Measurements from ENCODE around the gene GLIS2.

The GLIS2 gene

DNA sequence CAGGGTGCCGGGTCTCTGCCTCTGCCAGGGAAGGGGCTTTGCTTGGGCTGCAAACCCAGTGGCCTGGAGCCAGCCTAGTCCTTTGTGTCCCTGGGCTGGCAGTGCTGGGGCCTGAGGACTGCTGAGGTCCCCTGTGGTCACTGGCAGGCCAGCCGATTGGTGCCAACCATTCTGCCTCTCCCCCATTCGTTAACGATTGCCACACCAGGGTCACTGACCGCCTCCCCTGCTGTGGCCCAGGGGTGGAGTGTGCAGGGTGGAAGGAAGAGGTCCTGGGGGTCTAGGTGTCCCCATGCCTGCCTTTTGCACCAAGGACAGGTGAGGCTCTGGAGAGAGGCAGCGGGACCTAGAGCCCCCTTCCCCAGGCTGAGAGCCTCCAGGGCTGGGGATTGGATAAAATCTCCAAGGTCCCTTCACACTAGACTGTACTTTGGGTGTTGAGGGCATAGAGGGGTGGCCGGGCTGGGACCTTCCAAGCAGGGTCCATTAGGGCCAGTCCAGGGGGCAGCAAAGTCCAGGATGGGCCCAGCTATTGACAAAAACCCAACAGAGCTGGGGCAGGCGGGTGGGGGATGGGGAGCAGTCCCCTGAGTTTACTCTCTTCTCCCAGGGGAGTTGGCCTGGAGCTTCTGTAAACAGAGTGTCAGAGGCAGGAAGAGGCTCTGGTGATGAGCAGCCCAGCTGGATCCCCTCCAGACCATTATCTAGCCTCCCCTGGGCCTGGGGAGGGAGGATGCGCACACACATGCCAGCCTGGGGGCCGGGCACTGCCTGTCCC lies 56.9 kb downstream of the GLIS2 start:
- no peak for DNase-seq

DNA sequence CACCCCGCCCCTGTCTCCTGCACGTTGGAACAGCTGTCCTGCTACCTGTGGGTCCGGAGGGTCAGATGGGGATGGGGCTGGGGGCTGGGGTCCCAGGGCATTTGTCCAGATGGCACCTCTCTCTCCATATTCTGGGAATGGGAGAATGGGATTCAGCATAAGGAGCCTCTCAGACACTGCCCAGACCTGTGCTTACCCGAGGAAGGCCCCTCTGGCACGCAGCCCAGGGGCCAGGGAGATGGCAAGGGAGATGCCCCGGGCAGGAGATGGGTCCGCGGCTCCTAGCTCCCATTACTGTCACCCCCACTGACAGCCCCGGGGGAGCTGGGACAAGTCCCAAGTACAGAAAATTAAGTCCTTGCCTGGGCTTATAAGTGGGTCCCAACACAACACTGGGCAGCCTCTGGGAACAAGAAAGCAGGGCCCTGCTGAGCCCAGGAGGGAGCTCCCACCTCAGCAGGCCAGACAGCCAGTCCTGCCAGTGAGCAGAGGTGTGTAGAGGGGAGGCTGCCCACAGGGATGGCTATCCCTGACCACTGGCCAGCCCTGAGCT lies 57.6 kb downstream of the GLIS2 start:
- no peak for DNase-seq

DNA sequence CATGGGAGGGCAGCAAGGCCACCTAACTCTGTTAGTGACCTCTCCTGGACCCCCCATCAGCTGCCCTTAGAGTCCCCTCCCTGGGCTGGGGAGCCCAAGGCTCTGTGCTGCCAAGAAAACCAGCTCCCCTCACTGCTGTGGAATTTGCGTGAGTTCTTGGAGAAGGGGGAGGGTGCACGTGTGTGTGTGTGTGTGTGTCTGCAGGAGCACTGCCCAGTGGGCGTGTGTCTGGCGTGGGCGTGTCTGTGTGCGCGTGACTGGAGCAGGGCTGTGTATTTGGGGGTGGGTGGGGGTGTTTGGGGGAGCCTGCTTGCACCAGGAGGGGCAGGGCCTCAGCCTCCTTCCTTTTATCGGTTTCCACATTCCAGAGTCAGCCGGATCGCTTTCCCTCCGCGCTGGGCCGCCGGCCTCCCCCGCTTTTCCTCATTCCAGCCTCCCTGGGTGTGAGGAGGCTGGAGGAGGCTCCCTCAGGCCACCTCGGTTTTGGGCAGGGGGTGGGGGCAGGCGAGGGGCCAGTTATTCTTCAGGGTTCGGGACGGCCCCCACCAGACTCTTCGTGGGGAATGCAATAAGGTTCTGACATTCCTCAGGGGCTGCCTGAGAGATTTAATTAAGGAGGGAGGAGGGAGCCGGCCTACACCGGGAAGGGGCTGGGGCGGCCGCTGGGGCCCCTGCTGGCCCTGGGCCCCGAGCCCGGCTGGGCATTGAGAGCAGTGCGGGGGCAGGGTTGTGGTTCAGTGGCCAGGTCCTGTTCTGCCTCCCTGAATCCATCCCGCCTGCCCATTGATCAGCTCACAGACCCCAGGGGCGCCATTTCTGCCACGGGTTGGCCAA lies 58.3 kb downstream of the GLIS2 start:
- DNase-seq = no peak

DNA sequence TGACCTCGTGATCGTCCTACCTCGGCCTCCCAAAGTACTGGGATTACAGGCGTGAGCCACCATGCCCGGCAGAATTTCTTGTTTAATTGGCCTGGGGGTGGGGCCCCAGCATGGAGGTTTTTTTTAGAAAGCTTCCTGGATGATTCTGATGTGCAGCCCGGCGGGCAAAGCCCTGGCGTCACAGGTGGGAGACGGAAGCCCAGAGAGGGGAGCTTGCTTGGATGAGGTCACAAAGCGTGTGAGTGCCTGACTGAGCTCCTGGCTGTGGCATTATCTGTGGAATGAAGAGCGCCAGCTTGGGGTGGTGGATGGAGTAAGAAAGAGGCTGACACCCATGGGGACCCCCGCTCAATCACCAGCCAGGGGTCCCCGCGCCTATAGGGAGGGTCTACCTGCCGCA lies 59.9 kb downstream of the GLIS2 start:
- DNase-seq = no peak

DNA sequence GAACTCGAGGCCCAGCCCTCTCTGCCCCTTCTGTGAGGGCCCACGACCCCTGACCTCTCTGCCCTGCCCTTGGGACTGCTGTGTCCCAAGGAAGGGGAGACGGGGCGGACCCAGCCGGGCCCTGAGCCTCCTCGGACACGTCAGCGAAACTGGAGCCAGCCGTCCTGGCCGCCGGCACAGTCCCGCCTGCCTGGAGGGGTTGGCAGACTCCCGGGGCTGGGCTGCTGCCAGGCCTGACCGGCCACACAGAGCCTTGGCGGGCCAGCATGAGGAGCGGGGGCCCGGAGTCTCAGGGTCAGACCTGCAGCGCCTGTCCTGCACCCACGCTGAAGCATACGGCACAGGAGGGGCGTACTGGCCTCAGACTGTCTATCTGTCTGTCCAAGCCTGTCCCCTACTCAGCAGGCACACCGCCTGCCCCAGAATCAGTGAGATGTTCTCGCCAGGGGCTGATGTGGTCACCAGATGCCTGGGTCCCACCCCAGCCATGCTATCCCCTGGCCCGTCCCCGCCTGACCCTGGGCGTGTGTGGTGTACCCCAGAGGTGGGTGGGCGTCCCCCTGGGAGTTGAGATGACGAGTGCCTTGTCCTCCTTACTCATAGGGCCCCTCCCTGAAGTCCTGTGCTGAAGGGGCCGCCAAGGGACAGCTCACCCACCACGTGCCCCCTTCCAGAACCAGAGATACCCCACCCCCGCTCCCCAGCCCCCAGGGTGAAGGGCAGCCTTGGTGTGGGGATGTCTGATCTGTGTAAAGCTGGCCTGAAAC lies 60.4 kb downstream of the GLIS2 start:
- no peak for DNase-seq

DNA sequence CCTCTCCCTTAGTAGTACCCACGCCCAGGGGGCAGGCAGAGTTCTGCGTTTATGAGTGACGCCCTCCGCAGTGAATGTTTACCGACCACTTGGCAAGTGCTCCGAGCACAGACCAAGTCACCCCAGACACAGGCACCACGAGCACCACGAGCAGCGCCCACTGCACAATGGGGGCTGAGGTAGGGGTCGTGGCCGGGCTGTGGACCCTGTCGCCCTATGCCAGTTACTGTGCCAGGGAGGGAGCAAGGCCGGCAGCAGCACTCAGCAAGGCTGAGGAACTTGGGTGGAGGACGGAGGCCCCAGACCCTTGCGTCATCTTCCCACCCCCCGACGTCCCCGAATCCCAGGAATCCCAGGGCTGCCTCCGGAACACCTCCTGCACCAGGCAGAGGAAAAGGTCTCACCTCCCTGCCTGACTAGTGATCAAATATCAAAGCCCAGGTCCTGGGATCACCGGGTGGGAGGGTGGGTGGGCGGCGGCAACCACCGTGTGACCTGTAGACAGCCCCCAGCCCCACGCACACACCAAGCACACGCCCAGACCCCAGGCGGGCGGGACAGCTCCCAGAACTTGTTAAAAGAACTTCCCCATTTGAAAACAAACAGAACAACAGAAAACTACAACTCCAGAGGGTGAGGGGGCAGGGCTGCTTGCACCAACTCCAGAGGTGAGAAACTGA lies 61.2 kb downstream of the GLIS2 start:
- no peak for DNase-seq

DNA sequence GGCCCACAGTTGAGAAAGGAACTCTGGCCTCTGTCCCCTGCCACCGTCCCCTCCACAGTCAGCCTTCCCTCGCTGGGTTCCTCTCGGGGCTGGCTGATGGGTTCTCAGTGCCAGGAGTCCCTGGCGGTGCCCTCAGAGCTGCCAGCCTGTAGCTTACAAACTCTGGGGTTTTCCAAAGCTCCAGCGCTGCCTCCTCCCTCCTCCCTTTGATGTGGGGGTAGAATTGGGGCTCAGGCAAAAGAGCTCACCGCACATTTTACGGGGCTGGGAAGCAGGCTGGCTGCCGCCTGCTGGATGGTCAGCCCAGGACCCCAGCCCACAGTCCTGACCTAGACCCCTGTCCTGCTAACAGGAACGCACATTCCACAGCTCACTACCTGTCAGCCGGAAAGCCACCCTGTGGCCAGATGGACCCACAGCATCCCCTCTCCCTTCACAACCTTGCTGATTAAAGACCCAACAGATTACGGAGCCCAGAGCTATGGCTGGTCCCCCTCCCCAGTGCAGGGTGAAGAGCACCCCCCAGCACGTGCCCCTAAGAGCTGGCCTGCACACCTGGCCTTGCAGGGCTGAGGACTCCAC lies 61.8 kb downstream of the GLIS2 start:
- no peak for DNase-seq

DNA sequence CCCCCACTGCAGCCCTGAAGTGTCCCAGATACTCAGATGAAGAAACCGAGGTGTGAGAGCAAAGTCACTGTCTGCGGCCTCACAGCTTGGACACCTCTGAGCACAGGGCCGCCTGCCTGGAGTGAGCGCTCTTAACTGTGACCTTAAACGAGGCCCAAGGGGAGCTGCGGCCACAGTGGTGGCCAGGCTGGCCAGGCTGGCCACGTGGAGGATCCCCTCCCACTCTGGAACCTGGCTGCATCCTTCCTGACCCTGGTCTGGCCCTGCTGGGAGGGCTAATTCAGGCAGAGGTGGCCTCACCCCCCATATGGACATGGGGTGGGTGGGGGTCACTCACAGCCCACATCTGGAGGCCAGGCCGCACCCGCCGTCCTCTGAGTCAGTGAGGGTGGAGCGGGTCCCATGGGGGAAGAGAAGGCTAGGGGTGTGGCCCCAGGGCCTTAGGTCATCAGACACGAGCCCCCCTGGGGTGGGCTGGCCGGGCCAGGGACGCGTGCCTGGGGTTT lies 62.3 kb downstream of the GLIS2 start:
- DNase-seq = no peak

DNA sequence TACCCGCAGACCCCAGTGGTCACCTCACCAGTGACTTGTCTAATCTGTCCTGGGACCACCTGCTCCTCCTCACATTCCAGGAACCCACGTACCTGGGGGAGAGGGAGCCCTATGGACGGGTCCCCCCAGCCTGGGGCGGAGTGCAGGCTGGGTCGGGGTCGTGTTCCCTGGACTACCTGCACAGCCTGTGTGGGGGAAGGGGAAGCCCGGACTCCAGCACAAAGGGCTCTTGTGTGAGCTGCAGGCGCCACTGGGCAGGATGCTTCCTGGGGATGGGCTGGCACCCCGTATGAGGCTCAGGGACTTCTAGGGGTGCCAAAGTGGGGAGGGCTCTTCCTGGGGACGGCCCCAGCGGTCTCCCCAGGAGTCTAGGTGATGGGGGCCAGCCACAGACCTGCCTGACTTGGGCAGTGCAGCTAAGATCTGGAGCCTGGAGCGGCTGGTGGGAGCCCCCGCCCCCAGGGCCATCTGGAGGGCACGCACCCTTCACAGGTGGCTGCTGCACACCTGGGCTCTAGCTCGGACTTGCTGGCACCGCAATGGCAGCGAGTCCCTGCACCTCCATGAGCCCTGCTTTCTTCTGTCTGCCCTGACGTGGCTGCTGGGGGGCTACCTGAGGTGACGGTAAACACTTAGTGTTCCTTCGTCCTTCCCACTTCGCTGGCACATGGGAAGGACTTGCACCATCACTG lies 63.3 kb downstream of the GLIS2 start:
- no peak for DNase-seq

DNA sequence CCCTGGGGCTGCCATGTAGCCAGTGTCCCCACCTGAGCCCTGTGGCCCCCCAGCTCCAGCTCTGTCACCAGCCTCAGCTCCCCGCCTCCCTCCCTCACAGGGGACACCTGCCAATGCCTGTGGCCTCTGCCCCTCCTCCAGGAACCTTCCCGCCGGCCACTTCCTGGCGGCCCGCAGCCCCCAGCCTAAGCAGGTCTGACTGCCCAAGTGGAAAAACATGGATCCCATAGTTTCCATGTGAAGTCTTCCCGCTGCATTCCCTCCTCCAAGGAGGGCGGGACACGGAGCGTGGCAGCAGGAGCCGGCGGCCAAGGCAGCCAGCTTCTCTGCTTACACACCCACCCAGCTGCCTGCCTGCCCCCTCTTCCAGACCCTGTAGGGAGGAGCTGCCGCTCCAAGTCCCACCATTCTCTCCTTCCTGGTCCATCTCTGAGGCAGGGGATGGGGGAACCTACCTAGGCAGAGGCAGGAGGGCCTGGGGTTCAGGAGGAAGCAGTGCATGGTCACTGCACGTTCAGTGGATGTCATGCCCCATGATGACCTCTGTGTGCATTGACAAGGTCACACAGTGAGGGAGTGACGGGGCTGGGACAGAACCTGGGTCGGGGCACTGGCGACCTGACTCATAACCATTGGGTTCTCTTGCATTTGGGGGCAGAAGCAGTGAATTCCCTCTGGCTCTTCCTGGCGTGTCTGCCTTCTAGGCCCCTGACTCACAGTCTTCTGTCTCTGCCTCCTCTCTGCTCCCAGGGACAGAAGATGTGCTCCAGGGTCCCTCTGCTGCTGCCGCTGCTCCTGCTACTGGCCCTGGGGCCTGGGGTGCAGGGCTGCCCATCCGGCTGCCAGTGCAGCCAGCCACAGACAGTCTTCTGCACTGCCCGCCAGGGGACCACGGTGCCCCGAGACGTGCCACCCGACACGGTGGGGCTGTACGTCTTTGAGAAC lies 64.5 kb downstream of the GLIS2 start:
- no peak for DNase-seq

DNA sequence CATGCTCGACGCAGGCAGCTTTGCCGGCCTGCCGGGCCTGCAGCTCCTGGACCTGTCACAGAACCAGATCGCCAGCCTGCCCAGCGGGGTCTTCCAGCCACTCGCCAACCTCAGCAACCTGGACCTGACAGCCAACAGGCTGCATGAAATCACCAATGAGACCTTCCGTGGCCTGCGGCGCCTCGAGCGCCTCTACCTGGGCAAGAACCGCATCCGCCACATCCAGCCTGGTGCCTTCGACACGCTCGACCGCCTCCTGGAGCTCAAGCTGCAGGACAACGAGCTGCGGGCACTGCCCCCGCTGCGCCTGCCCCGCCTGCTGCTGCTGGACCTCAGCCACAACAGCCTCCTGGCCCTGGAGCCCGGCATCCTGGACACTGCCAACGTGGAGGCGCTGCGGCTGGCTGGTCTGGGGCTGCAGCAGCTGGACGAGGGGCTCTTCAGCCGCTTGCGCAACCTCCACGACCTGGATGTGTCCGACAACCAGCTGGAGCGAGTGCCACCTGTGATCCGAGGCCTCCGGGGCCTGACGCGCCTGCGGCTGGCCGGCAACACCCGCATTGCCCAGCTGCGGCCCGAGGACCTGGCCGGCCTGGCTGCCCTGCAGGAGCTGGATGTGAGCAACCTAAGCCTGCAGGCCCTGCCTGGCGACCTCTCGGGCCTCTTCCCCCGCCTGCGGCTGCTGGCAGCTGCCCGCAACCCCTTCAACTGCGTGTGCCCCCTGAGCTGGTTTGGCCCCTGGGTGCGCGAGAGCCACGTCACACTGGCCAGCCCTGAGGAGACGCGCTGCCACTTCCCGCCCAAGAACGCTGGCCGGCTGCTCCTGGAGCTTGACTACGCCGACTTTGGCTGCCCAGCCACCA lies 65.4 kb downstream of the GLIS2 start:
- DNase-seq = no peak

DNA sequence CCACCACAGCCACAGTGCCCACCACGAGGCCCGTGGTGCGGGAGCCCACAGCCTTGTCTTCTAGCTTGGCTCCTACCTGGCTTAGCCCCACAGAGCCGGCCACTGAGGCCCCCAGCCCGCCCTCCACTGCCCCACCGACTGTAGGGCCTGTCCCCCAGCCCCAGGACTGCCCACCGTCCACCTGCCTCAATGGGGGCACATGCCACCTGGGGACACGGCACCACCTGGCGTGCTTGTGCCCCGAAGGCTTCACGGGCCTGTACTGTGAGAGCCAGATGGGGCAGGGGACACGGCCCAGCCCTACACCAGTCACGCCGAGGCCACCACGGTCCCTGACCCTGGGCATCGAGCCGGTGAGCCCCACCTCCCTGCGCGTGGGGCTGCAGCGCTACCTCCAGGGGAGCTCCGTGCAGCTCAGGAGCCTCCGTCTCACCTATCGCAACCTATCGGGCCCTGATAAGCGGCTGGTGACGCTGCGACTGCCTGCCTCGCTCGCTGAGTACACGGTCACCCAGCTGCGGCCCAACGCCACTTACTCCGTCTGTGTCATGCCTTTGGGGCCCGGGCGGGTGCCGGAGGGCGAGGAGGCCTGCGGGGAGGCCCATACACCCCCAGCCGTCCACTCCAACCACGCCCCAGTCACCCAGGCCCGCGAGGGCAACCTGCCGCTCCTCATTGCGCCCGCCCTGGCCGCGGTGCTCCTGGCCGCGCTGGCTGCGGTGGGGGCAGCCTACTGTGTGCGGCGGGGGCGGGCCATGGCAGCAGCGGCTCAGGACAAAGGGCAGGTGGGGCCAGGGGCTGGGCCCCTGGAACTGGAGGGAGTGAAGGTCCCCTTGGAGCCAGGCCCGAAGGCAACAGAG lies 66.3 kb downstream of the GLIS2 start:
- no peak for DNase-seq

DNA sequence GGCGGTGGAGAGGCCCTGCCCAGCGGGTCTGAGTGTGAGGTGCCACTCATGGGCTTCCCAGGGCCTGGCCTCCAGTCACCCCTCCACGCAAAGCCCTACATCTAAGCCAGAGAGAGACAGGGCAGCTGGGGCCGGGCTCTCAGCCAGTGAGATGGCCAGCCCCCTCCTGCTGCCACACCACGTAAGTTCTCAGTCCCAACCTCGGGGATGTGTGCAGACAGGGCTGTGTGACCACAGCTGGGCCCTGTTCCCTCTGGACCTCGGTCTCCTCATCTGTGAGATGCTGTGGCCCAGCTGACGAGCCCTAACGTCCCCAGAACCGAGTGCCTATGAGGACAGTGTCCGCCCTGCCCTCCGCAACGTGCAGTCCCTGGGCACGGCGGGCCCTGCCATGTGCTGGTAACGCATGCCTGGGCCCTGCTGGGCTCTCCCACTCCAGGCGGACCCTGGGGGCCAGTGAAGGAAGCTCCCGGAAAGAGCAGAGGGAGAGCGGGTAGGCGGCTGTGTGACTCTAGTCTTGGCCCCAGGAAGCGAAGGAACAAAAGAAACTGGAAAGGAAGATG lies 67.0 kb downstream of the GLIS2 start:
- DNase-seq = no peak

DNA sequence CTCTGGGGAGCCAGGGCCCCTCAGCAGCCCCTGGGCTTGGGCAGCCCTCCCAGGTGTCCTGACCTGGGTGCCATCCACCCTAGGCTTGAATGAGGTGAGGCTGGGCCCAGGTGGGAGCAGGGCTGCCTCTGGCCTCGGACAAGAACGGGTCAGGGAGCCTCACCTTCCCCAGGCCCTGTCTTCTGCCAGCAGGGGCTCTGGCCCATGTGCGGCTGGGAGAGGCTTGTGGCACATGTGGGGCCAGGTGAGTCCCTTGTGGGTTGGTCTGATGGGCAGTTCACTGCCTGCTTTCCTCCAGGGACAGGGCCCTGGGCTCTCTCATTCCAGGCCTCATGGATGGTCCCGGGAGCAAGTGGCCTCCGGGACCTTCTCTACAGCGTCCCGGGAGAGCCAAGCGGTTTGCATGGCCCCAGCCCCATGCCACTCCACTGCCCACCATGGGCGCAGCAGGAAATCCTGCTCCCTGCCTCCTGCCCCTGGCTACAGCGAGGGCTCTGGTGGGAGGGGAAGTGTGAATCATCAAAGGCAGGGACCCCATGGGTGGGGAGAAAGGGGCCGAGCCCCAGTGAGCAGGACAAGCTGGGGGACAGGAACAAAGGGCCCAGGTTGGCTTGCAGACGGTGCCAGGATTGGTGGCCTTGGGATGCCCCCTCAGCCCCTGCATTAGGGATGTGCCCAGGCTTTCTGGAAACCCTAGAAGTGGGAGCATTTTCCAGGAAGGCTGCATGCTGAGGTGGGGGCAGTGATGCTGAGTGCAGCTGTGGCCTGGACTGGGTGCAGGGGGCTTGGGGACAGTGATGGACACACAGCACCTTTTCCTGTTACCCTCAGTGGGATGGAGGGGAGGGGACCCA lies 68.0 kb downstream of the GLIS2 start:
- DNase-seq = no peak

DNA sequence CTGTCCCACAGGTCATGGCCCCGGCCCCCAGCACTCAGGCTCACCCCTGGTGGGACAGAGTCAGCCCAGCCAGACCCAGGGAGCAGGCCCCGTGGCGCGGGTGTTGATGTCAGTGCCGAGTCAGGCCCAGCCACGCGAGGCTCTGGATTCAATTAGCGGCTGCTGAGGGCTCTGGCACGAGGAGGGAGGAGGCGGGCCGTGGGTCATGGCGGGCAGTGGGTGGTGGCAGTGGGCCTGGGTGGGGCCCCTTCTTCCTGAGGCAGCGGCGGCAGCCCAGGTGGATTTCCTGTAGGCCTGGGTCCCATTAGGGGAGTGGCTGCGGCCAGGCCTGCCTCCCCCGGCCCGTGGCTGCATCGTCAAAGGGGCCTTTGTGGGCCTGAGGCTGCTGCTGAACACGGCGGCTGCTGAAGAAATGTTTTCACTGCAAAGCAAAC lies 68.7 kb downstream of the GLIS2 start:
- DNase-seq = no peak

DNA sequence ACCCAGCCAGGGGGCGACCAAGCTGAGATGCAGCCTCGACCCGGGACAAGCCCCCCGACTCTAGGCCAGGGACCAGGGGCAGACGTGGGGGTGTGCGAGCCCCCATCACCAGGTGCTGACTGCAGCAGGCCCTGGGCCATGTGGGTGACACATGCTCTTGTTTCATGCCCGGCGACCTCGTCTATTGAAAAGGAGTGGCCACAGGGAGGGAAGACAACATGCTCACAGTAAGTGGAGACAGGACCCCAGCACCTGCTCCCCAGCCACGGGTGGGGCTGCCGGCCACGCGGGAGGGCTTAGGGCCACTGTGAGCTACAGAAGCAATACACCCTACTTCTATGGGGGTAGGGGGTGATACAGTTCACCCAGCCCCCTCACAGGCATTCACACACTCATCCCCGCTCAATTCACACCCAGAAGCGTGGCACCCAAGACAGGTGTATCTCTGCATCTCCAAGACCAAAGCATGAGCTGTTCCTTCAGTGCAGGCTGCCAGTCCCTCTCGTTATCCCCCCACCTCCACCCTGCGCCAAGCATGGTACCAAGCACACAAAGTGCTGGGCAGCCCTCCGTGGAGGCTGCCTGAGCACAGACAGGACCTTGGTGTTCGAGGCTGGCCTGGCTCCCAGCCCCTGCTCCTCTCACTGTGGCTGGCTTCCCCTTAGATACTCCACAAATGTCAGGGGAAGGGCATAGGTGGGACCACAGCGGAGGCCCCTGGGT lies 69.4 kb downstream of the GLIS2 start:
- DNase-seq = no peak

Data from activated naive CD4-positive, alpha-beta T cell treated with anti-CD3 and anti-CD28 coated beads, Interleukin-2, amount 50 U/mL, for 16 hours (primary cell).